Cardiac muscle cell (in vitro differentiated cells and primary cell): ENCODE measurements around the gene CAP2. TPM values are rescaled to one million over a fixed set of nuclear protein-coding genes. Genes with fewer than 3 reads are reported as not detected.
"Not testable (repeated sequence)": the region's sequence is repeated elsewhere in the genome, so short reads cannot be mapped to it uniquely, and the experiment has no call there.

ENCODE experiments used
- DNase-seq, 2 donors: peaks; one replicate each; pipeline versions ENCODE4 v3.0.0 to v3.0.0-alpha.2; 2010 to 2017; ENCODE audit warnings: low read depth in 1 of 2, low spot score in 1 of 2
- H3K27ac ChIP-seq: fragments of 200-600 bp; sonication (generic); 2 replicates; pipeline ENCODE4 v1.5.1; 2016
- H3K27me3 ChIP-seq: fragments of 200-600 bp; sonication (generic); 2 replicates; pipeline ENCODE4 v1.6.0; 2016; ENCODE audit warnings: control low read depth
- H3K36me3 ChIP-seq: fragments of 200-600 bp; sonication (generic); 2 replicates; pipeline ENCODE4 v1.5.1; 2016; ENCODE audit warnings: control low read depth
- H3K4me1 ChIP-seq: fragments of 200-600 bp; sonication (generic); 2 replicates; pipeline ENCODE4 v1.8.1; 2017; ENCODE audit warnings: low read depth, mild to moderate bottlenecking, mixed run types
- H3K4me3 ChIP-seq: fragments of 200-600 bp; sonication (generic); 2 replicates; pipeline ENCODE4 v1.5.1; 2016; ENCODE audit warnings: mild to moderate bottlenecking
- H3K9me3 ChIP-seq: fragments of 200-600 bp; sonication (generic); 2 replicates; pipeline ENCODE4 v1.5.1; 2017; ENCODE audit warnings: low read depth, mild to moderate bottlenecking, control low read depth
- polyA plus RNA-seq: library from polyadenylated mRNA; unstranded; fragments of >200 nt; fragmentation: Nextera tagmentation; extraction: Ambion mirVana; gene quantifications from 2 replicates; pipeline ENCODE4 v1.2.1, GENCODE V29; 2016
- total RNA-seq: library from RNA; depleted of rRNA; stranded (reverse); fragments of >200 nt; gene quantifications from 2 replicates; pipeline ENCODE4 v1.2.3, GENCODE V29; 2016
- TF ChIP-seq, protein P1 (sequence below): IDR thresholded peaks from 2 replicates; pipeline ENCODE4 v1.5.1; 2012; ENCODE audit warnings: low read depth, mild to moderate bottlenecking, low read length

Gene CAP2
- total and polyA plus RNA-seq, 2 experiments from 2014 or later: 95.7 to 262 TPM

DNA sequence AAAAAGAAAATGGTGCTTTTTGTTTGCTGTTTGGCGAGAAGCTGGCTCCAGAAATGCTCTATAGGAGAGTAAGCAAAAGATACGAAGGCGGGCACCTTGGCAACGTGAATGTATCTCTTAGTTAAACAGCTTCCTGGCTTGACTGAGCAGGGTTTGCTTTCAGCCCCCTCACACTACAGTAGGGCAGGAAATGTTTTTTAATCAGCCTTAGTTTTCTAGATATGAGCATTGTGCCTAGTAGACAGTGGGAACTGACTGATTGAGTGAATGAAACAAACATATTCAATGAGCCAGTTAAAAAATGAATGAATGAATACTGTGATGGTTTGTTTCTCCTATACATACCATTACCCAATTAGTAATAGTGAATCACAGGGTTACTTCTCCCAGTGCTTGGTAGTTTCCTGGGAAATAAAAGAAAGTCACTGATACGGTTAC lies 19.9 kb downstream of the CAP2 start:
- Histone ChIP-seq H3K9me3 (no peaks in the 10 kb centered on the region), H3K36me3 (no peaks in the 10 kb centered on the region), H3K4me3 (no peak overlapping the region), H3K27me3 (no peaks in the 10 kb centered on the region), H3K4me1 (peaks cover 52% of the 10 kb centered on the region), H3K27ac (peak overlapping the region; percentile 75)
- peak in 1 of 2 donors; percentile 17 for DNase-seq
- TF ChIP-seq, protein P1, sequence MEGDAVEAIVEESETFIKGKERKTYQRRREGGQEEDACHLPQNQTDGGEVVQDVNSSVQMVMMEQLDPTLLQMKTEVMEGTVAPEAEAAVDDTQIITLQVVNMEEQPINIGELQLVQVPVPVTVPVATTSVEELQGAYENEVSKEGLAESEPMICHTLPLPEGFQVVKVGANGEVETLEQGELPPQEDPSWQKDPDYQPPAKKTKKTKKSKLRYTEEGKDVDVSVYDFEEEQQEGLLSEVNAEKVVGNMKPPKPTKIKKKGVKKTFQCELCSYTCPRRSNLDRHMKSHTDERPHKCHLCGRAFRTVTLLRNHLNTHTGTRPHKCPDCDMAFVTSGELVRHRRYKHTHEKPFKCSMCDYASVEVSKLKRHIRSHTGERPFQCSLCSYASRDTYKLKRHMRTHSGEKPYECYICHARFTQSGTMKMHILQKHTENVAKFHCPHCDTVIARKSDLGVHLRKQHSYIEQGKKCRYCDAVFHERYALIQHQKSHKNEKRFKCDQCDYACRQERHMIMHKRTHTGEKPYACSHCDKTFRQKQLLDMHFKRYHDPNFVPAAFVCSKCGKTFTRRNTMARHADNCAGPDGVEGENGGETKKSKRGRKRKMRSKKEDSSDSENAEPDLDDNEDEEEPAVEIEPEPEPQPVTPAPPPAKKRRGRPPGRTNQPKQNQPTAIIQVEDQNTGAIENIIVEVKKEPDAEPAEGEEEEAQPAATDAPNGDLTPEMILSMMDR: no peak

DNA sequence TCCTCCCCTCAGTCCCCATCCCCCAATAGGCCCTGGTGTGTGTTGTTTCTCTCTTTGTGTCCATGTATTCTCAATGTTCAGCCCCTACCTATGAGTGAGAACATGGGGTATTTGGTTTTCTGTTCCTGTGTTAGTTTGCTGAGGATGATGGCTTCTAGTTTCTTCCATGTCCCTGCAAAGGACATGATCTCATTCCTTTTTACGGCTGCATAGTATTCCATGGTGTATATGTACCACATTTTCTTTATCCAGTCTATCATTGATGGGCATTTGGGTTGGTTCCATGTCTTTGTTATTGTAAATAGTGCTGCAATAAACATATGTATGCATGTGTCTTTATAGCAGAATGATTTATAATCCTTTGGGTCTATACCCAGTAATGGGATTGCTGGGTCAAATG lies 21.0 kb downstream of the CAP2 start:
- H3K27ac ChIP-seq, H3K36me3 ChIP-seq, DNase-seq, H3K27me3 ChIP-seq, H3K4me3 ChIP-seq, H3K9me3 ChIP-seq: not testable (repeated sequence)
- H3K4me1 ChIP-seq: peaks cover 62% of the 10 kb centered on the region

DNA sequence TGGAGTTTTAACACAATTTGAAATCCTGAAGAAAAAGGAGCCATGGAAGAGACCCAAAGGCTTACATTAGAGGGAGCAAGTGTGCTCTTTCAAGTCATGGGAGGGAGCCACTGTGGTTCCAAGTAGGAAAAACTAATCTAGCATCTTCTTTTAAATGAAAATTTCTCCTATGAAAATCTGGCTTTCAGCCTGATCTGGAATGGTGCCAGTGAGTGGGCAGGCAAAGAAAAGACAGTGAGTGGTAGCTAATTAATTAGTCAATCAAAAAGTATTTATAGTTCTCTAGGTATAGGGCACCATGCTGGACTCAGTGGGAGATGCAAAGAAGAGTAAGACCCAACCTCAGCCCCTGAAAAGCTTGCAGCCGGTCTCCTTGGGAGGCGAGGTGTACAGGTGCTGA lies 21.9 kb downstream of the CAP2 start:
- no peaks in the 10 kb centered on the region for H3K36me3 ChIP-seq
- peak overlapping the region; percentile 99 for H3K27ac ChIP-seq
- H3K9me3 ChIP-seq: no peaks in the 10 kb centered on the region
- DNase-seq: no peak
- peaks cover 67% of the 10 kb centered on the region for H3K4me1 ChIP-seq
- H3K4me3 ChIP-seq: no peak overlapping the region
- no peaks in the 10 kb centered on the region for H3K27me3 ChIP-seq
- TF ChIP-seq, protein P1: no peak

DNA sequence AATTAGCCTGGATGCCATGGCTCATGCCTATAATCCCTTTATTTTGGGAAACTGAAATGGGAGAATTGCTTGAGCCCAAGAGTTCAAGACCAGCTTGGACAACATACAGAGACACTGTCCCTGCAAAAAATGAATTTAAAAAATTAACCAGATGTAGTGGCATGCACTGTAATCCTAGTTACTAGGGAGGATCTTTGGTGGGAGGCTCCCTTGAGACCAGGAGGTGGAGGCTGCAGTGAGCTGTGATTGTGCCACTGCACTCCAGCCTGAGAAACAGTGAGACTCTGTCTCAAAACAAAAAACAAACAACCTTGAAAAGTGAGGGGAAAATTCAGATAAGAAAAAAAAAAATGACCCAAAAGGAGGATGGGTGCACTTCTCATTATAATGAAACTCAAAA lies 23.4 kb downstream of the CAP2 start:
- no peak for DNase-seq
- H3K4me3 ChIP-seq: no peak overlapping the region
- TF ChIP-seq, protein P1: no peak
- peak overlapping the region; percentile 99 for H3K27ac ChIP-seq
- peaks cover 67% of the 10 kb centered on the region for H3K4me1 ChIP-seq
- no peaks in the 10 kb centered on the region for H3K27me3 ChIP-seq
- no peaks in the 10 kb centered on the region for H3K9me3 ChIP-seq
- H3K36me3 ChIP-seq: no peaks in the 10 kb centered on the region

DNA sequence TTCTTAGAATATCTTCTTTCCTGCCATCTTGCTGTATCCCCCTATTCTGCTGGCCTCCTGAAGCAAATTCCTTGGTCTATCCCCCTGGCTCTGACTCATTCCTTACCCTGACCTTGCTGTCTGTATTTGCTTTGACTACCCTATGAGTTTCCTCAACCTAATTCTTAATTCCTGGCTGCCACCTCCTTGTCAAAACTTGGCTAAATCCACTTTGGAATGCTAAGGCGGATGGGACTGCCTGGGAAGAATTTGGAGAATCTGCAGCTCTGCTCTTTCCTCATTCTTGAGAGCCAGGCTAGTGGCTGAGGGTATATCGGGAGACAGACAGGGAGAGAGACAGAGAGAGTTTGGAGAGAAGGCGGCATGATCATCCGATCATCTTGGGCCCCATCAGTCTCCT lies 24.4 kb downstream of the CAP2 start:
- DNase-seq: peak; percentile 54 to 91
- H3K27me3 ChIP-seq: no peaks in the 10 kb centered on the region
- H3K9me3 ChIP-seq: no peaks in the 10 kb centered on the region
- TF ChIP-seq, protein P1: no peak
- peak overlapping the region; percentile 1 for H3K4me3 ChIP-seq
- peak overlapping the region; percentile 99 for H3K27ac ChIP-seq
- H3K4me1 ChIP-seq: peaks cover 60% of the 10 kb centered on the region
- H3K36me3 ChIP-seq: no peaks in the 10 kb centered on the region

DNA sequence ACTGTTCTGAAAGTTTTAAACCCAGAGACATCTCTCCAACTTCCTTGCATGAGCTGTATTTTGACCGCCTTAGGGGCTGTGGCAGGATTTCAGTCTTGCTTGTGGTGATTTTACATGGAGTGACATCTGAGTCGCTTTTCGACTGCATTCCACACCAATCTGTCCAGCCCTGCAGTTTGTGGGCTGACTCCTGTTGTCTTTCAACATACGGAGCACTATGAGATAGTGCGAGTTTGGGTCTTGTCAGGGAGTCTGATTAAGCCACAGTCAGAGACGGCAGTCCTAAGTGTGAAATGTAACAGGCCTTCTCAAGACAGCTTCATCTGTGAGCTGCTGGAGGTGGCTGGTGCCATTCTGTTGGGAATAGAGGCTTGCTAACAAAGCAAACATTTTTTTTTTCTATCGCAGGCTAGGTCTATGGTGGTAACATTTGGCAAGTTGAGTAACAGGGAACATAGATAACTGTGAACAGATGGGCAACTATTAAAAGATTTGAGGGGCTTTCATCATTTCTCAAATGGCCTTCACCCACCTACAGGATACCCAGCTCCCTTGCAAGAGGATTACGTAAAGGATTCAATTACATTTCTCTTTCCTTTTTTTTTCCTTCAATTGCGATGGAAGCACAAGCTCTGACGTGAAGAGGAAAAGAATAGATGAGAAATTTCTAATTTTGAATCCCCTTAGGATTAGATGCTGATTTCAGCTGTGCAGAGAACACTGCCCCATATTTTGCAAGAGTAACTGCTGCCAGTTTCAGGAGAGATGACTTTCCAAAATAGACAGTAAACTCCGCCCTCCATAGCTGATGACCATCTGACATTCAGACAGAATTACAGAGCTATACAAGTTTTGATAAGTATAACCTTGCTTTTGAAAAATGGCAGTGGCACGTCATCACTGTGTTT lies 25.1 kb downstream of the CAP2 start:
- DNase-seq: peak; percentile 71 to 80
- peaks cover 1% of the 10 kb centered on the region for H3K36me3 ChIP-seq
- TF ChIP-seq, protein P1: no peak
- no peaks in the 10 kb centered on the region for H3K27me3 ChIP-seq
- peak overlapping the region; percentile 1 for H3K4me3 ChIP-seq
- H3K4me1 ChIP-seq: peaks cover 59% of the 10 kb centered on the region
- H3K9me3 ChIP-seq: no peaks in the 10 kb centered on the region
- H3K27ac ChIP-seq: peak overlapping the region; percentile 99
